Activated CD4-positive, alpha-beta T cell treated with anti-CD3 and anti-CD28 coated beads for 24 hours (primary cell): Measurements from ENCODE around the gene HMGA1.
A peak's percentile ranks its signal among the peaks of the same experiment; 100 is the strongest.

ENCODE experiments used
- DNase-seq, 2 donors: peaks; one replicate each; pipeline ENCODE4 v3.0.0-alpha.2; 2020; ENCODE audit warnings: low read depth in 2 of 2

HMGA1 gene

GRCh38 chr6:34236443-34237315 lies at the start of gene HMGA1:
TSS of gene HMGA1 (plus strand) at chr6:34236873. CDS start at chr6:34240781, 3,908 bp downstream.
- DNase-seq, result peak; percentile 82 to 87

GRCh38 chr6:34189806-34190503 lies 46.7 kb upstream of the HMGA1 start:
- DNase-seq, result peak; percentile 23 to 28

GRCh38 chr6:34190504-34191122 lies 46.1 kb upstream of the HMGA1 start:
- DNase-seq, result no peak

- DNase-seq, result no peak
Observed at GRCh38 chr6:34194772-34195171, 41.9 kb upstream of the HMGA1 start.

- DNase-seq, result no peak
Observed at GRCh38 chr6:34195726-34196115, 41.0 kb upstream of the HMGA1 start.

- DNase-seq, result peak; percentile 87
Observed at GRCh38 chr6:34196116-34196832, 40.4 kb upstream of the HMGA1 start.

- no peak for DNase-seq
Observed at GRCh38 chr6:34196833-34197195, 39.9 kb upstream of the HMGA1 start.

GRCh38 chr6:34200340-34200971 lies 36.2 kb upstream of the HMGA1 start:
- no peak for DNase-seq

GRCh38 chr6:34201455-34202107 lies 35.1 kb upstream of the HMGA1 start:
- DNase-seq, result no peak

- DNase-seq, result no peak
Observed at GRCh38 chr6:34202329-34203201, 34.1 kb upstream of the HMGA1 start.

GRCh38 chr6:34204693-34205092 lies 32.0 kb upstream of the HMGA1 start:
- no peak for DNase-seq

- no peak for DNase-seq
Observed at GRCh38 chr6:34205466-34205865, 31.2 kb upstream of the HMGA1 start.

GRCh38 chr6:34205916-34206315 lies 30.8 kb upstream of the HMGA1 start:
- DNase-seq, result no peak

- DNase-seq, result no peak
Observed at GRCh38 chr6:34206726-34207125, 29.9 kb upstream of the HMGA1 start.

- no peak for DNase-seq
Observed at GRCh38 chr6:34207695-34208443, 28.8 kb upstream of the HMGA1 start.

GRCh38 chr6:34213772-34214171 lies 22.9 kb upstream of the HMGA1 start:
- no peak for DNase-seq

- DNase-seq, result no peak
Observed at GRCh38 chr6:34218691-34219090, 18.0 kb upstream of the HMGA1 start.

- no peak for DNase-seq
Observed at GRCh38 chr6:34223381-34223955, 13.2 kb upstream of the HMGA1 start.
